Neural cell (in vitro differentiated cells): ENCODE results near the gene SKI. TPM values are rescaled to one million over a fixed set of nuclear protein-coding genes. Genes with fewer than 3 reads are reported as not detected.
A peak's percentile ranks its signal among the peaks of the same experiment; 100 is the strongest.

ENCODE experiments used
- H2AFZ ChIP-seq: fragments of 200-600, 300-800 bp; sonication (generic), shearing (Covaris generic); 2 replicates; pipeline ENCODE4 v1.6.0; 2014; ENCODE audit warnings: low read depth, mild to moderate bottlenecking, antibody characterized with exemption, low read length, moderate library complexity
- H3F3A ChIP-seq: fragments of 200-600 bp; shearing (Covaris generic); 2 replicates; pipeline ENCODE4 v1.6.1; 2016; ENCODE audit warnings: mild to moderate bottlenecking, moderate library complexity, mixed read lengths, antibody characterized with exemption, low read length; ENCODE audit not compliant: insufficient read depth, poor library complexity, severe bottlenecking
- H3K27ac ChIP-seq: fragments of 200-600, 300-800 bp; sonication (generic), shearing (Covaris generic); 2 replicates; pipeline ENCODE4 v1.5.1; 2014; ENCODE audit warnings: mild to moderate bottlenecking, low read length, moderate library complexity
- H3K27me3 ChIP-seq: fragments of 300-800, 200-600 bp; sonication (generic), shearing (Covaris generic); 2 replicates; pipeline ENCODE4 v1.6.0; 2014; ENCODE audit warnings: mild to moderate bottlenecking, low read depth, low read length, moderate library complexity; ENCODE audit not compliant: insufficient read depth
- H3K36me3 ChIP-seq: fragments of 300-800, 200-600 bp; sonication (generic), shearing (Covaris generic); 2 replicates; pipeline ENCODE4 v1.5.1; 2014; ENCODE audit warnings: mild to moderate bottlenecking, antibody characterized with exemption, low read length, moderate library complexity; ENCODE audit not compliant: insufficient read depth
- H3K4me2 ChIP-seq: fragments of 300-800, 200-600 bp; sonication (generic), shearing (Covaris generic); 2 replicates; pipeline ENCODE4 v1.6.0; 2014; ENCODE audit warnings: mild to moderate bottlenecking, low read length
- H3K4me3 ChIP-seq: fragments of 300-800, 200-600 bp; sonication (generic), shearing (Covaris generic); 2 replicates; pipeline ENCODE4 v1.5.1; 2014; ENCODE audit warnings: mild to moderate bottlenecking, low read length, moderate library complexity
- H3K79me2 ChIP-seq: fragments of 200-600 bp; shearing (Covaris generic); replicated peaks from 2 replicates; pipeline ENCODE4 v1.6.0; 2014; ENCODE audit warnings: mild to moderate bottlenecking, low read length, moderate library complexity; ENCODE audit not compliant: insufficient read depth
- H3K9ac ChIP-seq: fragments of 300-800, 200-600 bp; sonication (generic), shearing (Covaris generic); 2 replicates; pipeline ENCODE4 v1.6.1; 2016; ENCODE audit warnings: mild to moderate bottlenecking, low read length, mixed read lengths
- H3K9me2 ChIP-seq: fragments of 200-600 bp; shearing (Covaris generic); 2 replicates; pipeline ENCODE4 v1.6.1; 2016; ENCODE audit warnings: mild to moderate bottlenecking, low read length, mixed read lengths; ENCODE audit not compliant: insufficient read depth
- H3K9me3 ChIP-seq: fragments of 200-600, 300-800 bp; sonication (generic), shearing (Covaris generic); 2 replicates; pipeline ENCODE4 v1.6.1; 2016; ENCODE audit warnings: mild to moderate bottlenecking, mixed run types, low read length, moderate library complexity, mixed read lengths
- H4K20me1 ChIP-seq: fragments of 200-600 bp; shearing (Covaris generic); 2 replicates; pipeline ENCODE4 v1.6.1; 2016; ENCODE audit warnings: mild to moderate bottlenecking, mixed run types; ENCODE audit not compliant: insufficient read depth
- CTCF ChIP-seq: fragments of 450-650 bp; IDR thresholded peaks from 2 replicates; pipeline ENCODE4 v1.5.1; 2014; ENCODE audit warnings: antibody characterized with exemption, mild to moderate bottlenecking, moderate library complexity; ENCODE audit not compliant: poor library complexity, severe bottlenecking
- EP300 ChIP-seq: fragments of 450-650 bp; conservative IDR thresholded peaks from 2 replicates; pipeline ENCODE4 v1.6.1; 2014; ENCODE audit warnings: antibody characterized with exemption, mild to moderate bottlenecking, moderate library complexity; ENCODE audit not compliant: poor library complexity, severe bottlenecking
- EZH2 ChIP-seq: fragments of 200-600, 300-800 bp; shearing (Covaris generic), sonication (generic); IDR thresholded peaks from 2 replicates; pipeline ENCODE4 v1.6.1; 2014; ENCODE audit warnings: antibody characterized with exemption, low read length, borderline replicate concordance, mild to moderate bottlenecking; ENCODE audit not compliant: insufficient read depth, poor library complexity, severe bottlenecking
- MXI1 ChIP-seq: fragments of 450-650 bp; conservative IDR thresholded peaks from 2 replicates; pipeline ENCODE4 v1.6.1; 2014; ENCODE audit warnings: antibody characterized with exemption, mild to moderate bottlenecking; ENCODE audit not compliant: poor library complexity, severe bottlenecking
- POLR2AphosphoS5 ChIP-seq: IDR thresholded peaks from 2 replicates; pipeline ENCODE4 v1.6.1; 2012
- RAD21 ChIP-seq: fragments of 450-650 bp; conservative IDR thresholded peaks from 2 replicates; pipeline ENCODE4 v1.6.1; 2014; ENCODE audit warnings: antibody characterized with exemption, mild to moderate bottlenecking, moderate library complexity
- REST ChIP-seq: IDR thresholded peaks from 2 replicates; pipeline ENCODE4 v1.6.1; 2012; ENCODE audit warnings: borderline replicate concordance
- SMC3 ChIP-seq: fragments of 450-650 bp; conservative IDR thresholded peaks from 2 replicates; pipeline ENCODE4 v1.6.1; 2014; ENCODE audit warnings: antibody characterized with exemption, mild to moderate bottlenecking, moderate library complexity; ENCODE audit not compliant: poor library complexity
- TAF1 ChIP-seq: IDR thresholded peaks from 2 replicates; pipeline ENCODE4 v1.6.1; 2012; ENCODE audit warnings: low read depth
- polyA plus RNA-seq: library from polyadenylated mRNA; depleted of rRNA; stranded (reverse); fragments of >200 nt; gene quantifications from 2 replicates; pipeline ENCODE4 v1.2.3, GENCODE V29; 2014

The SKI gene
- polyA plus RNA-seq, 1 donor from 2014 or later, result 4.1 TPM

- Histone ChIP-seq H3K27me3 (no peaks in the 10 kb centered on the region), H4K20me1 (no peaks in the 10 kb centered on the region), H3K4me2 (no peak overlapping the region), H3F3A (no peaks in the 10 kb centered on the region), H3K27ac (no peak overlapping the region), H3K9ac (no peak overlapping the region), H2AFZ (no peak overlapping the region), H3K9me3 (no peaks in the 10 kb centered on the region), H3K79me2 (peaks cover 3% of the 10 kb centered on the region), H3K9me2 (no peaks in the 10 kb centered on the region), H3K36me3 (no peaks in the 10 kb centered on the region), H3K4me3 (peak overlapping the region; percentile 63)
- TF ChIP-seq RAD21 (no peak), TAF1 (no peak), CTCF (no peak), SMC3 (no peak), MXI1 (no peak), REST (no peak), EP300 (no peak), POLR2AphosphoS5 (no peak), EZH2 (no peak)
These were observed 35.8 kb upstream of the SKI start for GRCh38 chr1:2192031-2192995.

- Histone ChIP-seq H3K27me3 (no peaks in the 10 kb centered on the region), H3K4me2 (peak overlapping the region; percentile 48), H3K36me3 (no peaks in the 10 kb centered on the region), H3K9me3 (no peaks in the 10 kb centered on the region), H3K79me2 (peaks cover 3% of the 10 kb centered on the region), H3K9me2 (no peaks in the 10 kb centered on the region), H3K4me3 (peak overlapping the region; percentile 63), H3K27ac (peak overlapping the region; percentile 24), H2AFZ (no peak overlapping the region), H4K20me1 (no peaks in the 10 kb centered on the region), H3K9ac (peak overlapping the region; percentile 82), H3F3A (no peaks in the 10 kb centered on the region)
- TF ChIP-seq MXI1, result no peak
- no peak for TF ChIP-seq REST
- no peak for TF ChIP-seq RAD21
- TF ChIP-seq EZH2, result no peak
- TF ChIP-seq EP300, result no peak
- TF ChIP-seq SMC3, result no peak
- no peak for TF ChIP-seq TAF1
- no peak for TF ChIP-seq CTCF
- TF ChIP-seq POLR2AphosphoS5, result no peak
These were observed 34.4 kb upstream of the SKI start for GRCh38 chr1:2193514-2194281.
